ENCODE measurements around the gene MARK1. TPM values are rescaled to one million over a fixed set of nuclear protein-coding genes. Genes with fewer than 3 reads are reported as not detected.

Gene MARK1
- polyA plus RNA-seq, 1 of the 3 experiments (the other 2 are of a cell fraction): 3.1 TPM

DNA sequence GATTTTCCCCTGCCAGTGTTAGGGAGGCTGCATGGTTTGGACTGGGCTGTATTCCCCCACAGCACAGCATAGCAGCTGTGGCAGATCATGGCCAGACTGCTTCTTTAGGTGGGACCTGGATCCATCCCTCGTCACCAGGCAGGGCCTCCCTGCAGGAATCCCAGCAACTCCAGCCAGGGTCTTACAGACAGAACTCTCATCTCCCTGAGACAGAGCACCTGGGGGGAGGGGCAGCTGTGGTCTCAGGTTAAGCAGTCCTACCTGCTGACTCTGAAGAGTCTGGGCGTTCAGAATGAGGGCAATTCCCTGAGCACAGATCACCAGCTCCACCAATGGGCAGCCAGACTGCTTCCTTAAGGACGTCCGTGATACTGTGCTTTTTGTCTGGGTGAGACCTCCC lies 114.3 kb downstream of the MARK1 start:
- Histone ChIP-seq H3K27ac (ENCODE audit: low read depth in 2 of 2, low read length in 1 of 2) (no peak overlapping the region), H3K9me3 (no peaks in the 10 kb centered on the region), H3K4me1 (ENCODE audit: control insufficient read depth in 1 of 2, insufficient read depth in 2 of 2, low read depth in 1 of 2, low read length in 1 of 2) (no peaks in the 10 kb centered on the region), H3K36me3 (replicated peaks in 1 of 2; ENCODE audit: control insufficient read depth in 1 of 2, insufficient read depth in 2 of 2, low read length in 1 of 2) (peaks cover 5 to 7% of the 10 kb centered on the region in 2 experiments), H2AFZ (ENCODE audit: low read depth) (no peak overlapping the region), H3F3A (replicated peaks; ENCODE audit: insufficient read depth) (no peaks in the 10 kb centered on the region), H3K4me3 (ENCODE audit: low read depth in 2 of 2, low read length in 1 of 2) (no peak overlapping the region), H3K4me2 (no peak overlapping the region), H3K9me2 (no peaks in the 10 kb centered on the region), H4K20me1 (ENCODE audit: insufficient read depth) (no peaks in the 10 kb centered on the region), H3K9ac (no peak overlapping the region), H3K27me3 (ENCODE audit: insufficient read depth) (no peaks in the 10 kb centered on the region), H3K79me2 (ENCODE audit: insufficient read depth) (no peaks in the 10 kb centered on the region)
- no peak for DNase-seq
- POLR2A ChIA-PET: no interaction called here
- 90% methylated on average over 4 of the region's 4 CpGs for WGBS (ENCODE audit: low lambda C conversion rate)
- TF ChIP-seq, protein P1, sequence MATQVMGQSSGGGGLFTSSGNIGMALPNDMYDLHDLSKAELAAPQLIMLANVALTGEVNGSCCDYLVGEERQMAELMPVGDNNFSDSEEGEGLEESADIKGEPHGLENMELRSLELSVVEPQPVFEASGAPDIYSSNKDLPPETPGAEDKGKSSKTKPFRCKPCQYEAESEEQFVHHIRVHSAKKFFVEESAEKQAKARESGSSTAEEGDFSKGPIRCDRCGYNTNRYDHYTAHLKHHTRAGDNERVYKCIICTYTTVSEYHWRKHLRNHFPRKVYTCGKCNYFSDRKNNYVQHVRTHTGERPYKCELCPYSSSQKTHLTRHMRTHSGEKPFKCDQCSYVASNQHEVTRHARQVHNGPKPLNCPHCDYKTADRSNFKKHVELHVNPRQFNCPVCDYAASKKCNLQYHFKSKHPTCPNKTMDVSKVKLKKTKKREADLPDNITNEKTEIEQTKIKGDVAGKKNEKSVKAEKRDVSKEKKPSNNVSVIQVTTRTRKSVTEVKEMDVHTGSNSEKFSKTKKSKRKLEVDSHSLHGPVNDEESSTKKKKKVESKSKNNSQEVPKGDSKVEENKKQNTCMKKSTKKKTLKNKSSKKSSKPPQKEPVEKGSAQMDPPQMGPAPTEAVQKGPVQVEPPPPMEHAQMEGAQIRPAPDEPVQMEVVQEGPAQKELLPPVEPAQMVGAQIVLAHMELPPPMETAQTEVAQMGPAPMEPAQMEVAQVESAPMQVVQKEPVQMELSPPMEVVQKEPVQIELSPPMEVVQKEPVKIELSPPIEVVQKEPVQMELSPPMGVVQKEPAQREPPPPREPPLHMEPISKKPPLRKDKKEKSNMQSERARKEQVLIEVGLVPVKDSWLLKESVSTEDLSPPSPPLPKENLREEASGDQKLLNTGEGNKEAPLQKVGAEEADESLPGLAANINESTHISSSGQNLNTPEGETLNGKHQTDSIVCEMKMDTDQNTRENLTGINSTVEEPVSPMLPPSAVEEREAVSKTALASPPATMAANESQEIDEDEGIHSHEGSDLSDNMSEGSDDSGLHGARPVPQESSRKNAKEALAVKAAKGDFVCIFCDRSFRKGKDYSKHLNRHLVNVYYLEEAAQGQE (IDR thresholded peaks at IDR 0.05; ENCODE audit: low read depth, low read length): no peak
- CTCF ChIA-PET: interaction anchor here (0.5 kb wide), 1 partner anchor 787 kb away, joined by 3 read pairs; no protein-coding TSS in a partner anchor

DNA sequence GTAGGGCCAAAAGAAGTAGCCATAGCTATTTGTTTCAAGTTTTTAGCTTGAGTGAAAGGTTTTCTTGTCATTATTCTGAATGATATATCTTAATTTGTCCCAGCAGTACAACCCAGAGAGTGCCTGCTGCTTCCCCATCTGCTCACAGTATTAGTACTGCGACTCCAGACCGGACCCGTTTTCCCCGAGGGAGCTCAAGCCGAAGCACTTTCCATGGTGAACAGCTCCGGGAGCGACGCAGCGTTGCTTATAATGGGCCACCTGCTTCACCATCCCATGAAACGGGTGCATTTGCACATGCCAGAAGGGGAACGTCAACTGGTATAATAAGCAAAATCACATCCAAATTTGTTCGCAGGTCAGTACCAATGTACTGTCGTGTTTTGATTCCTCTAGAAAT lies 125.1 kb downstream of the MARK1 start:
- no peak overlapping the region for H3K27ac ChIP-seq (ENCODE audit: low read depth in 2 of 2, low read length in 1 of 2)
- H3K4me2 ChIP-seq: no peak overlapping the region
- WGBS (ENCODE audit: low lambda C conversion rate): 84% methylated on average over 13 of the region's 13 CpGs
- CTCF ChIA-PET: no interaction called here
- POLR2A ChIA-PET: no interaction called here
- no peak for DNase-seq
- no peaks in the 10 kb centered on the region for H3K9me2 ChIP-seq
- no peaks in the 10 kb centered on the region for H3K27me3 ChIP-seq (ENCODE audit: insufficient read depth)
- H3K36me3 ChIP-seq (replicated peaks in 1 of 2; ENCODE audit: control insufficient read depth in 1 of 2, insufficient read depth in 2 of 2, low read length in 1 of 2): peaks cover 0 to 61% of the 10 kb centered on the region in 2 experiments
- no peak overlapping the region for H3K9ac ChIP-seq
- no peaks in the 10 kb centered on the region for H4K20me1 ChIP-seq (ENCODE audit: insufficient read depth)
- no peak overlapping the region for H3K4me3 ChIP-seq (ENCODE audit: low read depth in 2 of 2, low read length in 1 of 2)
- H3K9me3 ChIP-seq: no peaks in the 10 kb centered on the region
- no peak overlapping the region for H2AFZ ChIP-seq (ENCODE audit: low read depth)
- H3F3A ChIP-seq (replicated peaks; ENCODE audit: insufficient read depth): peaks cover 3% of the 10 kb centered on the region
- no peaks in the 10 kb centered on the region; a peak in 1 of 4 replicates for H3K4me1 ChIP-seq (ENCODE audit: control insufficient read depth in 1 of 2, insufficient read depth in 2 of 2, low read depth in 1 of 2, low read length in 1 of 2)
- H3K79me2 ChIP-seq (ENCODE audit: insufficient read depth): no peaks in the 10 kb centered on the region
- no peak for TF ChIP-seq JUND (IDR thresholded peaks at IDR 0.05)
- TF ChIP-seq, protein P2, sequence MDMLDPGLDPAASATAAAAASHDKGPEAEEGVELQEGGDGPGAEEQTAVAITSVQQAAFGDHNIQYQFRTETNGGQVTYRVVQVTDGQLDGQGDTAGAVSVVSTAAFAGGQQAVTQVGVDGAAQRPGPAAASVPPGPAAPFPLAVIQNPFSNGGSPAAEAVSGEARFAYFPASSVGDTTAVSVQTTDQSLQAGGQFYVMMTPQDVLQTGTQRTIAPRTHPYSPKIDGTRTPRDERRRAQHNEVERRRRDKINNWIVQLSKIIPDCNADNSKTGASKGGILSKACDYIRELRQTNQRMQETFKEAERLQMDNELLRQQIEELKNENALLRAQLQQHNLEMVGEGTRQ (IDR thresholded peaks at IDR 0.05; ENCODE audit: borderline replicate concordance, low read depth, low read length): no peak
- no peak for TF ChIP-seq TEAD4 (IDR thresholded peaks at IDR 0.05; ENCODE audit: borderline replicate concordance, insufficient read depth)
- TF ChIP-seq, protein P3, sequence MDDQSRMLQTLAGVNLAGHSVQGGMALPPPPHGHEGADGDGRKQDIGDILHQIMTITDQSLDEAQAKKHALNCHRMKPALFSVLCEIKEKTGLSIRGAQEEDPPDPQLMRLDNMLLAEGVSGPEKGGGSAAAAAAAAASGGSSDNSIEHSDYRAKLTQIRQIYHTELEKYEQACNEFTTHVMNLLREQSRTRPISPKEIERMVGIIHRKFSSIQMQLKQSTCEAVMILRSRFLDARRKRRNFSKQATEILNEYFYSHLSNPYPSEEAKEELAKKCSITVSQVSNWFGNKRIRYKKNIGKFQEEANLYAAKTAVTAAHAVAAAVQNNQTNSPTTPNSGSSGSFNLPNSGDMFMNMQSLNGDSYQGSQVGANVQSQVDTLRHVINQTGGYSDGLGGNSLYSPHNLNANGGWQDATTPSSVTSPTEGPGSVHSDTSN (IDR thresholded peaks at IDR 0.05): no peak
- TF ChIP-seq YY1 (IDR thresholded peaks at IDR 0.05; ENCODE audit: low read depth): no peak
- TF ChIP-seq FOXM1 (IDR thresholded peaks at IDR 0.05; ENCODE audit: low read depth): no peak
- TF ChIP-seq TAF1 (IDR thresholded peaks at IDR 0.05; ENCODE audit: borderline replicate concordance, low read depth, low read length): no peak
- no peak for TF ChIP-seq NFIC (IDR thresholded peaks at IDR 0.05; ENCODE audit: borderline replicate concordance)
- no peak for TF ChIP-seq FOXJ3 (CRISPR knock-in tag; IDR thresholded peaks at IDR 0.05)
- TF ChIP-seq, protein P4, sequence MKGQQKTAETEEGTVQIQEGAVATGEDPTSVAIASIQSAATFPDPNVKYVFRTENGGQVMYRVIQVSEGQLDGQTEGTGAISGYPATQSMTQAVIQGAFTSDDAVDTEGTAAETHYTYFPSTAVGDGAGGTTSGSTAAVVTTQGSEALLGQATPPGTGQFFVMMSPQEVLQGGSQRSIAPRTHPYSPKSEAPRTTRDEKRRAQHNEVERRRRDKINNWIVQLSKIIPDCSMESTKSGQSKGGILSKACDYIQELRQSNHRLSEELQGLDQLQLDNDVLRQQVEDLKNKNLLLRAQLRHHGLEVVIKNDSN (IDR thresholded peaks at IDR 0.05; ENCODE audit: borderline replicate concordance, low read depth): no peak
- no peak for TF ChIP-seq EP300 (IDR thresholded peaks at IDR 0.05; ENCODE audit: borderline replicate concordance in 1 of 2, low read depth in 1 of 2, low read length in 1 of 2)
- TF ChIP-seq RCOR1 (IDR thresholded peaks at IDR 0.05; ENCODE audit: low read length): no peak
- TF ChIP-seq, protein P1 (IDR thresholded peaks at IDR 0.05; ENCODE audit: low read depth, low read length): no peak
- TF ChIP-seq SMC3 (IDR thresholded peaks at IDR 0.05; ENCODE audit: low read depth, low read length): no peak
- TF ChIP-seq TCF12 (IDR thresholded peaks at IDR 0.05): no peak
- no peak for TF ChIP-seq RXRA (IDR thresholded peaks at IDR 0.05; ENCODE audit: borderline replicate concordance, low read depth)

Measured in SK-N-SH (cell line).